SK-N-SH (cell line): ENCODE results near the gene CIAO1. TPM values are rescaled to one million over a fixed set of nuclear protein-coding genes. Genes with fewer than 3 reads are reported as not detected.

Source experiments
- CTCF ChIA-PET: fragments of 300-600, 350-600 bp; formaldehyde crosslinking; extraction: SDS; loops from one replicate; lab custom pipeline; 2021; lab: Yijun Ruan, JAX
- POLR2A ChIA-PET: fragments of 350-600 bp; sonication (Branson Sonifier 250); formaldehyde crosslinking; extraction: SDS; loops from one replicate; lab custom pipeline; 2020; ENCODE audit warnings: antibody characterized with exemption, inconsistent platforms; lab: Yijun Ruan, JAX
- DNase-seq: peaks from one replicate; pipeline ENCODE4 v3.0.0; 2012
- H2AFZ ChIP-seq: fragments of 200-600 bp; sonication (generic); 2 replicates; pipeline ENCODE4 v1.8.1; 2016; ENCODE audit warnings: antibody characterized with exemption, mild to moderate bottlenecking, low read depth
- H3F3A ChIP-seq: fragments of 200-600 bp; sonication (generic); replicated peaks from 2 replicates; pipeline ENCODE3; 2016; ENCODE audit warnings: antibody characterized with exemption, mild to moderate bottlenecking; ENCODE audit not compliant: insufficient read depth
- H3K27ac ChIP-seq, 2 experiments: fragments of 200-500 bp in 1 of 2; fragments of 200-600 bp in 1 of 2; sonication (Bioruptor generic) in 1 of 2; sonication (generic), shearing (Covaris generic) in 1 of 2; 2 replicates each; pipeline versions ENCODE4 v1.5.1 to v1.6.1; 2014 to 2016; ENCODE audit warnings: low read depth in 2 of 2, inconsistent platforms in 1 of 2, low read length in 1 of 2, mild to moderate bottlenecking in 1 of 2, mixed read lengths in 1 of 2
- H3K27me3 ChIP-seq: fragments of 200-600 bp; sonication (generic), shearing (Covaris generic); 2 replicates; pipeline ENCODE4 v1.6.1; 2016; ENCODE audit warnings: mixed run types; ENCODE audit not compliant: insufficient read depth
- H3K36me3 ChIP-seq, 2 experiments: fragments of 200-500 bp in 1 of 2; fragments of 200-600 bp in 1 of 2; sonication (Bioruptor generic) in 1 of 2; sonication (generic) in 1 of 2; replicated peaks in 1 of 2; 2 replicates each; pipeline versions ENCODE3 to v1.5.1; 2014 to 2016; ENCODE audit warnings: low read length in 1 of 2, mild to moderate bottlenecking in 1 of 2; ENCODE audit not compliant: insufficient read depth in 2 of 2, control insufficient read depth in 1 of 2
- H3K4me1 ChIP-seq, 2 experiments: fragments of 200-500 bp in 1 of 2; fragments of 200-600 bp in 1 of 2; sonication (Bioruptor generic) in 1 of 2; sonication (generic), shearing (Covaris generic) in 1 of 2; 2 replicates each; pipeline versions ENCODE4 v1.5.1 to v1.6.1; 2014 to 2016; ENCODE audit warnings: low read depth in 1 of 2, low read length in 1 of 2, mixed run types in 1 of 2; ENCODE audit not compliant: insufficient read depth in 2 of 2, control insufficient read depth in 1 of 2
- H3K4me2 ChIP-seq: fragments of 200-600 bp; sonication (generic), shearing (Covaris generic); 2 replicates; pipeline ENCODE4 v1.6.1; 2017; ENCODE audit warnings: mixed run types
- H3K4me3 ChIP-seq, 2 experiments: fragments of 200-500 bp in 1 of 2; fragments of 200-600 bp in 1 of 2; sonication (Bioruptor generic) in 1 of 2; sonication (generic), shearing (Covaris generic) in 1 of 2; 2 replicates each; pipeline versions ENCODE4 v1.5.1 to v1.8.1; 2014 to 2016; ENCODE audit warnings: low read depth in 2 of 2, inconsistent platforms in 1 of 2, low read length in 1 of 2, mild to moderate bottlenecking in 1 of 2, mixed read lengths in 1 of 2, moderate library complexity in 1 of 2
- H3K79me2 ChIP-seq: fragments of 200-600 bp; sonication (generic); 2 replicates; pipeline ENCODE4 v1.8.1; 2017; ENCODE audit warnings: mild to moderate bottlenecking; ENCODE audit not compliant: insufficient read depth
- H3K9ac ChIP-seq: fragments of 200-600 bp; sonication (generic); 2 replicates; pipeline ENCODE4 v1.6.1; 2017; ENCODE audit warnings: mixed run types
- H3K9me2 ChIP-seq: fragments of 200-600 bp; sonication (generic); 2 replicates; pipeline ENCODE4 v1.6.1; 2017; ENCODE audit warnings: mixed run types
- H3K9me3 ChIP-seq: fragments of 200-600 bp; sonication (generic); 2 replicates; pipeline ENCODE4 v1.6.1; 2017; ENCODE audit warnings: mixed run types, mild to moderate bottlenecking, moderate library complexity
- H4K20me1 ChIP-seq: fragments of 200-600 bp; sonication (generic); 2 replicates; pipeline ENCODE4 v1.6.1; 2017; ENCODE audit warnings: mild to moderate bottlenecking, mixed run types; ENCODE audit not compliant: insufficient read depth
- ELF1 ChIP-seq: IDR thresholded peaks from 2 replicates; pipeline ENCODE4 v1.4.0; 2012
- EP300 ChIP-seq, 2 experiments: IDR thresholded peaks; 2 replicates each; pipeline versions ENCODE4 v1.4.0 to v1.6.1; 2012; ENCODE audit warnings: borderline replicate concordance in 1 of 2, low read depth in 1 of 2, low read length in 1 of 2
- EZH2phosphoT487 ChIP-seq: fragments of 200-600 bp; sonication (generic); IDR thresholded peaks from 2 replicates; pipeline ENCODE4 v1.6.1; 2017; ENCODE audit warnings: low read depth, mixed run types, mild to moderate bottlenecking, antibody characterized with exemption, moderate library complexity, borderline replicate concordance
- FOSL2 ChIP-seq: IDR thresholded peaks from 2 replicates; pipeline ENCODE4 v1.4.0; 2012; ENCODE audit warnings: low read depth, mild to moderate bottlenecking, moderate library complexity, borderline replicate concordance
- FOXJ3 ChIP-seq: sonication (generic); formaldehyde crosslinking; IDR thresholded peaks from 2 replicates; pipeline ENCODE4 v1.5.1; 2020; ENCODE audit warnings: mild to moderate bottlenecking, missing genetic modification reagents
- FOXM1 ChIP-seq: IDR thresholded peaks from 2 replicates; pipeline ENCODE4 v1.4.0; 2012; ENCODE audit warnings: low read depth, mild to moderate bottlenecking
- GABPA ChIP-seq: IDR thresholded peaks from 2 replicates; pipeline ENCODE4 v1.4.0; 2012; ENCODE audit warnings: low read depth, mild to moderate bottlenecking
- JUND ChIP-seq: IDR thresholded peaks from 2 replicates; pipeline ENCODE4 v1.4.0; 2012
- MAX ChIP-seq: IDR thresholded peaks from 2 replicates; pipeline ENCODE4 v1.4.0; 2012; ENCODE audit warnings: low read depth
- MEF2A ChIP-seq: IDR thresholded peaks from 2 replicates; pipeline ENCODE4 v1.4.0; 2012; ENCODE audit warnings: low read depth, borderline replicate concordance
- MXI1 ChIP-seq: IDR thresholded peaks from 2 replicates; pipeline ENCODE4 v1.6.1; 2012; ENCODE audit warnings: mild to moderate bottlenecking, low read depth, low read length, improper control_type of control experiment
- PBX3 ChIP-seq: IDR thresholded peaks from 2 replicates; pipeline ENCODE4; 2012
- POLR2AphosphoS5 ChIP-seq: IDR thresholded peaks from 2 replicates; pipeline ENCODE4 v1.6.1; 2012; ENCODE audit warnings: low read depth, low read length
- RAD21 ChIP-seq: IDR thresholded peaks from 2 replicates; pipeline ENCODE4 v1.6.1; 2012; ENCODE audit warnings: mild to moderate bottlenecking, low read length
- REST ChIP-seq: IDR thresholded peaks from 2 replicates; pipeline ENCODE4 v1.6.1; 2012; ENCODE audit warnings: mild to moderate bottlenecking, low read depth, low read length, moderate library complexity
- RFX5 ChIP-seq: IDR thresholded peaks from 2 replicates; pipeline ENCODE4 v1.6.1; 2012; ENCODE audit warnings: mild to moderate bottlenecking, improper control_type of control experiment, low read length
- RXRA ChIP-seq: IDR thresholded peaks from 2 replicates; pipeline ENCODE4 v1.4.0; 2012; ENCODE audit warnings: low read depth, mild to moderate bottlenecking, borderline replicate concordance
- SIN3A ChIP-seq: IDR thresholded peaks from 2 replicates; pipeline ENCODE4 v1.6.1; 2012; ENCODE audit warnings: low read depth, mild to moderate bottlenecking, low read length, moderate library complexity, borderline replicate concordance
- SMC3 ChIP-seq: IDR thresholded peaks from 2 replicates; pipeline ENCODE4 v1.6.1; 2012; ENCODE audit warnings: low read depth, low read length, improper control_type of control experiment
- TAF1 ChIP-seq: IDR thresholded peaks from 2 replicates; pipeline ENCODE4 v1.6.1; 2012; ENCODE audit warnings: low read depth, mild to moderate bottlenecking, low read length, moderate library complexity, borderline replicate concordance
- USF1 ChIP-seq: IDR thresholded peaks from 2 replicates; pipeline ENCODE4 v1.4.0; 2012; ENCODE audit warnings: low read depth, borderline replicate concordance
- USF2 ChIP-seq: fragments of 150-350 bp; IDR thresholded peaks from 2 replicates; pipeline ENCODE4 v1.6.1; 2017; ENCODE audit warnings: antibody characterized with exemption, low read length, low read depth, borderline replicate concordance
- YY1 ChIP-seq: IDR thresholded peaks from 2 replicates; pipeline ENCODE4 v1.4.0; 2012; ENCODE audit warnings: low read depth, mild to moderate bottlenecking
- ZBTB33 ChIP-seq: IDR thresholded peaks from 2 replicates; pipeline ENCODE4 v1.4.0; 2012; ENCODE audit warnings: low read depth, borderline replicate concordance
- WGBS: methylation state at CpG from one replicate; pipeline ENCODE4 v1.1.6; 2017; ENCODE audit warnings: low lambda C conversion rate; 5-methylcytosine and 5-hydroxymethylcytosine counted together
- polyA plus RNA-seq, 3 experiments: library from polyadenylated mRNA; depleted of rRNA; stranded (reverse); fragments of >200 nt; gene quantifications; 2 replicates each; pipeline ENCODE4 v1.2.3, GENCODE V29; 2012

CIAO1 gene
- polyA plus RNA-seq, 1 of the 3 experiments (the other 2 are of a cell fraction), result 120 TPM

GRCh38 chr2:96315400-96316071 lies 49.5 kb downstream of the CIAO1 start:
- no peaks in the 10 kb centered on the region for H3K79me2 ChIP-seq
- no peak for DNase-seq
- H2AFZ ChIP-seq, result peak overlapping the region; percentile 36; the same call in 1 of the 2 replicates
- no peaks in the 10 kb centered on the region for H3K9me2 ChIP-seq
- H3K9me3 ChIP-seq, result no peaks in the 10 kb centered on the region
- H3K27ac ChIP-seq, result peak overlapping the region; percentile 14 to 86; a peak in 3 of 4 replicates
- H3K4me3 ChIP-seq, result no peak overlapping the region
- 74% methylated on average over 7 of the region's 7 CpGs for WGBS
- H3K4me1 ChIP-seq, result peaks cover 0 to 13% of the 10 kb centered on the region in 2 experiments; a peak in 2 of 4 replicates
- peak overlapping the region; percentile 41; the same call in 1 of the 2 replicates for H3K9ac ChIP-seq
- H3K4me2 ChIP-seq, result peak overlapping the region; percentile 48
- ChIA-PET CTCF (interaction anchor here (1.6 kb wide), 1 partner anchor 9 kb away, joined by 5 read pairs; the partner anchor contains the start of gene ITPRIPL1), POLR2A (no interaction called here)
- no peaks in the 10 kb centered on the region for H3K36me3 ChIP-seq
- peaks cover 14% of the 10 kb centered on the region for H3F3A ChIP-seq
- no peaks in the 10 kb centered on the region for H3K27me3 ChIP-seq
- H4K20me1 ChIP-seq, result no peaks in the 10 kb centered on the region
- peak in 1 of 2 experiments; percentile 20; a peak in 1 of 4 replicates for TF ChIP-seq EP300 (IDR thresholded peaks at IDR 0.05; ENCODE audit: borderline replicate concordance in 1 of 2, low read depth in 1 of 2, low read length in 1 of 2)
- no peak for TF ChIP-seq POLR2AphosphoS5
- TF ChIP-seq FOSL2, result peak; percentile 77
- TF ChIP-seq SIN3A, result no peak
- no peak for TF ChIP-seq EZH2phosphoT487
- TF ChIP-seq RFX5, result no peak
- TF ChIP-seq RXRA, result peak; percentile 62; the same call in 1 of the 2 replicates
- TF ChIP-seq GABPA, result no peak
- TF ChIP-seq MAX, result peak; percentile 30; the same call in 1 of the 2 replicates
- TF ChIP-seq REST, result no peak
- TF ChIP-seq USF2, result no peak
- no peak for TF ChIP-seq MEF2A
- no peak for TF ChIP-seq SMC3
- TF ChIP-seq PBX3, result peak; percentile 79
- peak; percentile 84 for TF ChIP-seq JUND
- no peak for TF ChIP-seq ZBTB33
- no peak for TF ChIP-seq MXI1
- TF ChIP-seq FOXM1, result no peak
- TF ChIP-seq USF1, result no peak
- no peak for TF ChIP-seq YY1
- no peak for TF ChIP-seq ELF1
- TF ChIP-seq TAF1, result no peak
- TF ChIP-seq RAD21, result no peak
- TF ChIP-seq FOXJ3, result no peak
